Esophagus muscularis mucosa (tissue), 3 donors: ENCODE results near the gene NXPH3.

Experiments used
- POLR2A ChIP-seq: fragments of 450-650 bp; IDR thresholded peaks from one replicate; pipeline ENCODE4 v1.6.1; 2017; ENCODE audit warnings: antibody characterized with exemption, moderate library complexity, mild to moderate bottlenecking, low read depth
- TF ChIP-seq, protein P1 (sequence below), 3 experiments: fragments of 200-600 bp in 2 of 3; fragments of 450-650 bp in 1 of 3; sonication (generic) in 2 of 3; IDR thresholded peaks; one replicate each; pipeline ENCODE4 v1.5.1; 2017 to 2019; ENCODE audit warnings: antibody characterized with exemption in 3 of 3, mild to moderate bottlenecking in 2 of 3, moderate library complexity in 1 of 3

- TF ChIP-seq, protein P1, sequence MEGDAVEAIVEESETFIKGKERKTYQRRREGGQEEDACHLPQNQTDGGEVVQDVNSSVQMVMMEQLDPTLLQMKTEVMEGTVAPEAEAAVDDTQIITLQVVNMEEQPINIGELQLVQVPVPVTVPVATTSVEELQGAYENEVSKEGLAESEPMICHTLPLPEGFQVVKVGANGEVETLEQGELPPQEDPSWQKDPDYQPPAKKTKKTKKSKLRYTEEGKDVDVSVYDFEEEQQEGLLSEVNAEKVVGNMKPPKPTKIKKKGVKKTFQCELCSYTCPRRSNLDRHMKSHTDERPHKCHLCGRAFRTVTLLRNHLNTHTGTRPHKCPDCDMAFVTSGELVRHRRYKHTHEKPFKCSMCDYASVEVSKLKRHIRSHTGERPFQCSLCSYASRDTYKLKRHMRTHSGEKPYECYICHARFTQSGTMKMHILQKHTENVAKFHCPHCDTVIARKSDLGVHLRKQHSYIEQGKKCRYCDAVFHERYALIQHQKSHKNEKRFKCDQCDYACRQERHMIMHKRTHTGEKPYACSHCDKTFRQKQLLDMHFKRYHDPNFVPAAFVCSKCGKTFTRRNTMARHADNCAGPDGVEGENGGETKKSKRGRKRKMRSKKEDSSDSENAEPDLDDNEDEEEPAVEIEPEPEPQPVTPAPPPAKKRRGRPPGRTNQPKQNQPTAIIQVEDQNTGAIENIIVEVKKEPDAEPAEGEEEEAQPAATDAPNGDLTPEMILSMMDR (IDR thresholded peaks at IDR 0.05), result no peak
- TF ChIP-seq POLR2A, result no peak
Observed at GRCh38 chr17:49527927-49528651, 47.6 kb upstream of the NXPH3 start.
